Measurements from ENCODE around the gene FHIT. TPM values are rescaled to one million over a fixed set of nuclear protein-coding genes. Genes with fewer than 3 reads are reported as not detected.

The FHIT gene
- total and polyA plus RNA-seq, 10 of the 15 experiments (the other 5 are each of a cell fraction or from before 2014, with no cell fraction given): 4.2 to 14.9 (median 9.4) TPM

DNA sequence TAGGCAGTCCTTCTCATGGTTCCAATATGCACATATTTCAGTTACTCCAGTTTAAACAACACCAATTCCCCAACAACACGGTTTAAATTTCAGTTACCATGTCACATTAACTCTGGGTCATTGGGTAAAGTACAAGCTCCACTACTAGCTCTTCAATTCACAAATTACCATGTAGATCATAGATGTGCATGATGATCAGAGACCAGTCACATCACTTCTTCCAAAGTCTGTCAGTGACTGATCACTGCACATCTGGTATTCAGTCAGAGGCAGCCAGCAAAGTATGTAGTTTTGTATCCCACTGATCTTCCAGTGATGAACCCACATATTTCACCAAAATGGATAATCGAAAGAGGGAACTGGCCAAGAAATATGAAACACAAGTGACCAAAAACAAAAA is 1223.0 kb downstream of the FHIT start:
- Histone ChIP-seq H3K4me2 (ENCODE audit: control insufficient read depth, insufficient read depth) (no peak overlapping the region), H2AFZ (ENCODE audit: control insufficient read depth, low read depth, low read length) (no peak overlapping the region), H3K9me3 (replicated peaks; ENCODE audit: control insufficient read depth, insufficient read depth, low read length) (no peaks in the 10 kb centered on the region), H3K79me2 (ENCODE audit: control insufficient read depth, insufficient read depth, low read length) (no peaks in the 10 kb centered on the region), H3K4me3 (no peak overlapping the region), H3K9ac (ENCODE audit: control insufficient read depth, insufficient read depth, low read length) (no peak overlapping the region), H4K20me1 (ENCODE audit: control insufficient read depth, insufficient read depth) (no peaks in the 10 kb centered on the region), H3K36me3 (ENCODE audit: control insufficient read depth in 2 of 2, insufficient read depth in 2 of 2, low read length in 1 of 2) (no peaks in the 10 kb centered on the region), H3K4me1 (ENCODE audit: control insufficient read depth, insufficient read depth, low read length) (no peaks in the 10 kb centered on the region), H3K27me3 (replicated peaks in 1 of 2; ENCODE audit: control insufficient read depth in 2 of 2, insufficient read depth in 2 of 2, low read length in 1 of 2) (no peaks in the 10 kb centered on the region), H3K27ac (ENCODE audit: control insufficient read depth, insufficient read depth) (no peak overlapping the region)
- no peak for FAIRE-seq
- in situ Hi-C loops (cut with MboI): no loop called here
- RAD21 ChIA-PET (ENCODE audit: unreplicated experiment): no interaction called here
- CTCF ChIA-PET: interaction anchor here (0.5 to 0.9 kb wide), 3 partner anchors 17 to 406 kb away, joined by 3 read pairs; no protein-coding TSS in a partner anchor
- 42% methylated on average over 2 of the region's 2 CpGs for WGBS (ENCODE audit: insufficient coverage, insufficient replicate concordance, low lambda C conversion rate, missing lambda C conversion rate)
- POLR2A ChIA-PET: interaction anchor here (0.6 kb wide), 1 partner anchor 703 kb away, joined by 3 read pairs; no protein-coding TSS in a partner anchor
- intact Hi-C loops (cut with micrococcal nuclease; ENCODE audit: unreplicated experiment): no loop called here
- SMC1A ChIA-PET (ENCODE audit: uncharacterized antibody, unreplicated experiment): interaction anchor here (1.2 to 1.3 kb wide), 2 partner anchors 14 to 152 kb away, joined by 3 to 4 read pairs; no protein-coding TSS in a partner anchor
- no peak for ATAC-seq
- no peak for TF ChIP-seq TAF1 (IDR thresholded peaks at IDR 0.05; ENCODE audit: borderline replicate concordance, low read depth, low read length)
- TF ChIP-seq SIN3A (IDR thresholded peaks at IDR 0.05; ENCODE audit: low read depth, low read length): no peak
- no peak for TF ChIP-seq WRNIP1 (IDR thresholded peaks at IDR 0.05; ENCODE audit: borderline replicate concordance, low read depth, low read length)
- TF ChIP-seq ZSCAN29 (IDR thresholded peaks at IDR 0.05): no peak
- TF ChIP-seq SP1 (IDR thresholded peaks at IDR 0.05; ENCODE audit: low read depth, low read length): no peak
- TF ChIP-seq SUZ12 (IDR thresholded peaks at IDR 0.05; ENCODE audit: unreplicated experiment): no peak
- TF ChIP-seq DPF2 (IDR thresholded peaks at IDR 0.05): no peak
- TF ChIP-seq EGR1 (IDR thresholded peaks at IDR 0.05; ENCODE audit: borderline replicate concordance in 1 of 2, low read depth in 2 of 2, low read length in 2 of 2): no peak
- no peak for TF ChIP-seq IKZF2 (IDR thresholded peaks at IDR 0.05)
- no peak for TF ChIP-seq ESRRA (IDR thresholded peaks at IDR 0.05; ENCODE audit: low read length)
- TF ChIP-seq, protein P1, sequence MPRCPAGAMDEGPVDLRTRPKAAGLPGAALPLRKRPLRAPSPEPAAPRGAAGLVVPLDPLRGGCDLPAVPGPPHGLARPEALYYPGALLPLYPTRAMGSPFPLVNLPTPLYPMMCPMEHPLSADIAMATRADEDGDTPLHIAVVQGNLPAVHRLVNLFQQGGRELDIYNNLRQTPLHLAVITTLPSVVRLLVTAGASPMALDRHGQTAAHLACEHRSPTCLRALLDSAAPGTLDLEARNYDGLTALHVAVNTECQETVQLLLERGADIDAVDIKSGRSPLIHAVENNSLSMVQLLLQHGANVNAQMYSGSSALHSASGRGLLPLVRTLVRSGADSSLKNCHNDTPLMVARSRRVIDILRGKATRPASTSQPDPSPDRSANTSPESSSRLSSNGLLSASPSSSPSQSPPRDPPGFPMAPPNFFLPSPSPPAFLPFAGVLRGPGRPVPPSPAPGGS (IDR thresholded peaks at IDR 0.05; ENCODE audit: borderline replicate concordance, insufficient read depth, low read depth, low read length, poor library complexity, severe bottlenecking): no peak
- no TSS peak for BruUV-seq (replicated peaks)
- no peak for DNase-seq (ENCODE audit: low read depth, low spot score)
